ENCODE measurements around the gene PIGU.

The PIGU gene

GRCh38 chr20:34628026-34628425, 48.9 kb downstream of the PIGU start:
- no peak overlapping the region for H3K4me3 ChIP-seq (replicated peaks; ENCODE audit: low read depth, low read length)
- TF ChIP-seq, protein P1, sequence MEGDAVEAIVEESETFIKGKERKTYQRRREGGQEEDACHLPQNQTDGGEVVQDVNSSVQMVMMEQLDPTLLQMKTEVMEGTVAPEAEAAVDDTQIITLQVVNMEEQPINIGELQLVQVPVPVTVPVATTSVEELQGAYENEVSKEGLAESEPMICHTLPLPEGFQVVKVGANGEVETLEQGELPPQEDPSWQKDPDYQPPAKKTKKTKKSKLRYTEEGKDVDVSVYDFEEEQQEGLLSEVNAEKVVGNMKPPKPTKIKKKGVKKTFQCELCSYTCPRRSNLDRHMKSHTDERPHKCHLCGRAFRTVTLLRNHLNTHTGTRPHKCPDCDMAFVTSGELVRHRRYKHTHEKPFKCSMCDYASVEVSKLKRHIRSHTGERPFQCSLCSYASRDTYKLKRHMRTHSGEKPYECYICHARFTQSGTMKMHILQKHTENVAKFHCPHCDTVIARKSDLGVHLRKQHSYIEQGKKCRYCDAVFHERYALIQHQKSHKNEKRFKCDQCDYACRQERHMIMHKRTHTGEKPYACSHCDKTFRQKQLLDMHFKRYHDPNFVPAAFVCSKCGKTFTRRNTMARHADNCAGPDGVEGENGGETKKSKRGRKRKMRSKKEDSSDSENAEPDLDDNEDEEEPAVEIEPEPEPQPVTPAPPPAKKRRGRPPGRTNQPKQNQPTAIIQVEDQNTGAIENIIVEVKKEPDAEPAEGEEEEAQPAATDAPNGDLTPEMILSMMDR (IDR thresholded peaks at IDR 0.05; ENCODE audit: low read length, missing control alignments): no peak
- DNase-seq (ENCODE audit: low read depth): no peak

GRCh38 chr20:34627458-34627857, 49.4 kb downstream of the PIGU start:
- H3K4me3 ChIP-seq (replicated peaks; ENCODE audit: low read depth, low read length): no peak overlapping the region
- no peak for DNase-seq (ENCODE audit: low read depth)
- TF ChIP-seq, protein P1 (IDR thresholded peaks at IDR 0.05; ENCODE audit: low read length, missing control alignments): no peak

DNA sequence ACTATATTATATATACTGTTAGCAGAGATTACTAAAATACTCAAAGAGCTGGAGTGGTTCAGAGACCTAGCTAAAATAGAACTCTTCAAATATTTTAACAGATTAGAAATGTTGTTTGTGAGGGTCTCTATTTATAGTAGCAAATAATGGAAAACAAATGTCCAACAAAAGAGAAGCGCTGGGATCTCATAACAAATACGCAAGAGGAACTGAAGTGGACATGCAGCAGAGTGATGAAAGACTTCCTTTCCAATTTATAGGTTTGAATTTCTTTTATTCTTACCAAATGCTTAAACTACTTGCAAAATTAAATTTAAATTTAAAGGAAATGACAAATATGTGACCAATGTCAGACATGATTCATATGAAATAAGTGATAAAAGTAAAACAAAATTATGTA, 49.9 kb downstream of the PIGU start:
- no peak for DNase-seq (ENCODE audit: low read depth)
- TF ChIP-seq, protein P1 (IDR thresholded peaks at IDR 0.05; ENCODE audit: low read length, missing control alignments): no peak
- H3K4me3 ChIP-seq (replicated peaks; ENCODE audit: low read depth, low read length): no peak overlapping the region

DNA sequence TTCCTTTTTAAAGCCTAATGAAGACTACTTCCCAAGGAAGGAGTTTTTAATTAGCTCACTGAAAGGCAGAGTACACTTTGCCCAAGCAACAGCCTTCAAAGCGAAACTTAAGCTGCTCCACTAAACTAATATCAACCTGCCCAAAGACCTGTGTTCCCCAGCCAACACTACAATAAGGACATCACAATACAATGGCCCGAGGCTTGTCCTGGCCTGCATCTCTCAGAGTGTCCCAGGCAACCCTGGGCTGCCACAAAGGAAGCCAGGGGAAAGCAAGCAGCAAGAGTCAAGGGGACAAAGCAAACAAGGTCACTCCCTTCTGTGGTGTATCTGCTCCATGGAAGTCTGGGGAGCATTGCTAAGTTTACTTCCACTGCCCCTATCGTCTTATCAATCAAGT, 52.3 kb downstream of the PIGU start:
- TF ChIP-seq, protein P1 (IDR thresholded peaks at IDR 0.05; ENCODE audit: low read length, missing control alignments): no peak
- no peak for DNase-seq (ENCODE audit: low read depth)
- no peak overlapping the region for H3K4me3 ChIP-seq (replicated peaks; ENCODE audit: low read depth, low read length)

- TF ChIP-seq, protein P1 (IDR thresholded peaks at IDR 0.05; ENCODE audit: low read length, missing control alignments): no peak
- peak; percentile 17 for DNase-seq (ENCODE audit: low read depth)
These were observed 54.0 kb downstream of the PIGU start for GRCh38 chr20:34622821-34623451.

GRCh38 chr20:34621383-34622367, 55.2 kb downstream of the PIGU start:
- peak; percentile 51 for DNase-seq (ENCODE audit: low read depth)
- no peak overlapping the region for H3K4me3 ChIP-seq (replicated peaks; ENCODE audit: low read depth, low read length)
- TF ChIP-seq, protein P1 (IDR thresholded peaks at IDR 0.05; ENCODE audit: low read length, missing control alignments): no peak

More at GRCh38 chr20:34622821-34623451, 54.0 kb downstream of the PIGU start:
- no peak overlapping the region for H3K4me3 ChIP-seq (replicated peaks; ENCODE audit: low read depth, low read length)
